HepG2 (cell line): ENCODE data around the gene MST1. TPM values are rescaled to one million over a fixed set of nuclear protein-coding genes. Genes with fewer than 3 reads are reported as not detected.

Experiments used
- BCLAF1 ChIP-seq: fragments of 450-650 bp; IDR thresholded peaks from 2 replicates; pipeline ENCODE4 v1.6.1; 2017; ENCODE audit warnings: mild to moderate bottlenecking
- CBFB ChIP-seq: sonication (generic); formaldehyde crosslinking; IDR thresholded peaks from 2 replicates; pipeline ENCODE4 v1.4.0; 2020; ENCODE audit warnings: missing genetic modification reagents
- CBX5 ChIP-seq: sonication (generic); formaldehyde crosslinking; IDR thresholded peaks from 2 replicates; pipeline ENCODE4 v1.4.0; 2020; ENCODE audit warnings: missing genetic modification reagents, borderline replicate concordance
- ETV6 ChIP-seq: sonication (generic); formaldehyde crosslinking; conservative IDR thresholded peaks from 2 replicates; pipeline ENCODE4 v1.4.0; 2020; ENCODE audit warnings: missing genetic modification reagents
- GTF2F1 ChIP-seq: fragments of 150-350 bp; IDR thresholded peaks from 2 replicates; pipeline ENCODE4 v1.6.1; 2014; ENCODE audit warnings: low read length
- HOXA9 ChIP-seq: sonication (generic); formaldehyde crosslinking; IDR thresholded peaks from 2 replicates; pipeline ENCODE4 v1.8.1; 2022; ENCODE audit warnings: missing genetic modification reagents, mild to moderate bottlenecking, moderate library complexity, borderline replicate concordance
- MED13 ChIP-seq: sonication (generic); formaldehyde crosslinking; IDR thresholded peaks from 2 replicates; pipeline ENCODE4 v1.5.0; 2020; ENCODE audit warnings: missing genetic modification reagents
- MTA1 ChIP-seq: sonication (generic); formaldehyde crosslinking; IDR thresholded peaks from 2 replicates; pipeline ENCODE4 v1.4.0; 2020; ENCODE audit warnings: missing genetic modification reagents, mild to moderate bottlenecking, borderline replicate concordance
- NCOA1 ChIP-seq: sonication (generic); formaldehyde crosslinking; IDR thresholded peaks from 2 replicates; pipeline ENCODE4 v1.9.0; 2021; ENCODE audit warnings: missing genetic modification reagents
- PHF8 ChIP-seq: sonication (generic); formaldehyde crosslinking; IDR thresholded peaks from 2 replicates; pipeline ENCODE4 v1.5.0; 2020; ENCODE audit warnings: missing genetic modification reagents
- RBFOX2 ChIP-seq: fragments of 200-400 bp; formaldehyde crosslinking; IDR thresholded peaks from 2 replicates; pipeline ENCODE4 v1.6.1; 2017; ENCODE audit warnings: low read depth, mild to moderate bottlenecking, low read length
- REL ChIP-seq: sonication (generic); formaldehyde crosslinking; conservative IDR thresholded peaks from 2 replicates; pipeline ENCODE4 v1.8.0; 2022; ENCODE audit warnings: mild to moderate bottlenecking, missing genetic modification reagents, moderate library complexity
- REPIN1 ChIP-seq: sonication (generic); formaldehyde crosslinking; IDR thresholded peaks from 2 replicates; pipeline ENCODE4 v1.8.0; 2022; ENCODE audit warnings: missing genetic modification reagents, low read depth, mild to moderate bottlenecking, borderline replicate concordance
- SP1 ChIP-seq, 2 experiments: fragments of 450-650 bp in 1 of 2; sonication (generic) in 1 of 2; formaldehyde crosslinking in 1 of 2; IDR thresholded peaks; 2 replicates each; pipeline versions ENCODE4 v1.4.0 to v1.6.1; 2016 to 2020; ENCODE audit warnings: missing genetic modification reagents in 1 of 2
- TAF1 ChIP-seq: sonication (generic); formaldehyde crosslinking; IDR thresholded peaks from 2 replicates; pipeline ENCODE4 v1.4.0; 2020; ENCODE audit warnings: missing genetic modification reagents
- TFE3 ChIP-seq: IDR thresholded peaks from 2 replicates; pipeline ENCODE4 v1.6.1; 2016
- ZBTB2 ChIP-seq: sonication (generic); formaldehyde crosslinking; IDR thresholded peaks from 2 replicates; pipeline ENCODE4 v1.8.0; 2022; ENCODE audit warnings: low read depth, missing genetic modification reagents
- ZNF124 ChIP-seq: sonication (generic); formaldehyde crosslinking; IDR thresholded peaks from 2 replicates; pipeline ENCODE4 v1.4.0; 2020; ENCODE audit warnings: missing genetic modification reagents
- ZNF138 ChIP-seq: sonication (generic); formaldehyde crosslinking; IDR thresholded peaks from 2 replicates; pipeline ENCODE4 v1.5.0; 2020; ENCODE audit warnings: mild to moderate bottlenecking, low read depth, missing genetic modification reagents
- ZNF160 ChIP-seq: sonication (generic); formaldehyde crosslinking; IDR thresholded peaks from 2 replicates; pipeline ENCODE4 v1.8.0; 2022; ENCODE audit warnings: mild to moderate bottlenecking, inconsistent platforms, missing genetic modification reagents
- ZNF180 ChIP-seq: sonication (generic); formaldehyde crosslinking; IDR thresholded peaks from 2 replicates; pipeline ENCODE4 v1.4.0; 2020; ENCODE audit warnings: low read depth, missing genetic modification reagents, borderline replicate concordance
- ZNF251 ChIP-seq: sonication (generic); formaldehyde crosslinking; IDR thresholded peaks from 2 replicates; pipeline ENCODE4 v1.9.0; 2021; ENCODE audit warnings: mild to moderate bottlenecking, missing genetic modification reagents
- ZNF253 ChIP-seq: sonication (generic); formaldehyde crosslinking; IDR thresholded peaks from 2 replicates; pipeline ENCODE4 v1.8.0; 2022; ENCODE audit warnings: mild to moderate bottlenecking, missing genetic modification reagents, borderline replicate concordance
- ZNF256 ChIP-seq: sonication (generic); formaldehyde crosslinking; conservative IDR thresholded peaks from 2 replicates; pipeline ENCODE4 v1.4.0; 2020; ENCODE audit warnings: missing genetic modification reagents
- ZNF337 ChIP-seq: sonication (generic); formaldehyde crosslinking; IDR thresholded peaks from 2 replicates; pipeline ENCODE4 v1.5.1; 2020; ENCODE audit warnings: missing genetic modification reagents, low read depth, mild to moderate bottlenecking, borderline replicate concordance
- ZNF737 ChIP-seq: sonication (generic); formaldehyde crosslinking; IDR thresholded peaks from 2 replicates; pipeline ENCODE4 v1.5.0; 2020; ENCODE audit warnings: missing genetic modification reagents, mild to moderate bottlenecking, borderline replicate concordance
- ZNF780A ChIP-seq: sonication (generic); formaldehyde crosslinking; IDR thresholded peaks from 2 replicates; pipeline ENCODE4 v1.8.0; 2022; ENCODE audit warnings: mild to moderate bottlenecking, missing genetic modification reagents, moderate library complexity
- ZSCAN29 ChIP-seq: sonication (generic); formaldehyde crosslinking; conservative IDR thresholded peaks from 2 replicates; pipeline ENCODE4 v1.4.0; 2020; ENCODE audit warnings: mild to moderate bottlenecking, missing genetic modification reagents
- polyA plus RNA-seq, 8 experiments: library from polyadenylated mRNA; depleted of rRNA in 3 of 8; stranded (reverse) in 7 of 8; unstranded in 1 of 8; fragments of >200 nt; fragmentation: Illumina TruSeq in 4 of 8; extraction: Trizol in 4 of 8; gene quantifications; 2 replicates each; pipeline versions ENCODE4 v1.2.1 to v1.2.3, GENCODE V29; 2011 to 2016; ENCODE audit warnings: low read depth in 4 of 8, missing spikeins in 1 of 8, mixed read lengths in 1 of 8; ENCODE audit not compliant: insufficient read depth in 1 of 8
- total RNA-seq, 5 experiments: library from RNA; depleted of rRNA; stranded (reverse); fragments of >200 nt; fragmentation: Illumina TruSeq; extraction: Trizol; gene quantifications; 2 replicates each; pipeline ENCODE4 v1.2.3, GENCODE V29; 2016; ENCODE audit warnings: low read depth in 1 of 5

MST1 gene
- total and polyA plus RNA-seq, 2 of the 13 experiments (the other 11 are each of a cell fraction or from before 2014, with no cell fraction given) = 189 to 452 TPM

GRCh38 chr3:49668414-49668797 is 20.9 kb downstream of the MST1 start (continued):
- TF ChIP-seq ZNF180 (CRISPR knock-in tag) (no peak), TFE3 (CRISPR knock-in tag) (peak; percentile 79), HOXA9 (CRISPR knock-in tag) (no peak), NCOA1 (CRISPR knock-in tag) (no peak), ZNF253 (CRISPR knock-in tag) (no peak), SP1 (IDR thresholded peaks at IDR 0.05) (no peak), SP1 (CRISPR knock-in tag; IDR thresholded peaks at IDR 0.05) (no peak), ZNF337 (CRISPR knock-in tag) (no peak), ZSCAN29 (CRISPR knock-in tag) (no peak), ZBTB2 (CRISPR knock-in tag) (no peak), ETV6 (CRISPR knock-in tag) (no peak), PHF8 (CRISPR knock-in tag) (0 out of 2 replicates have a peak, but pooled peaks have one; percentile 25), ZNF256 (no peak), MTA1 (CRISPR knock-in tag) (peak; percentile 79; the same call in 1 of the 2 replicates), REL (no peak), ZNF138 (CRISPR knock-in tag) (no peak), ZNF737 (CRISPR knock-in tag) (no peak), ZNF780A (no peak), BCLAF1 (no peak), TAF1 (CRISPR knock-in tag) (no peak; the same call in 1 of the 2 replicates), GTF2F1 (no peak), ZNF251 (CRISPR knock-in tag) (no peak), ZNF160 (0 out of 2 replicates have a peak, but pooled peaks have one; percentile 15), MED13 (CRISPR knock-in tag) (no peak), ZNF124 (CRISPR knock-in tag) (no peak), CBX5 (peak; percentile 87; the same call in 1 of the 2 replicates), CBFB (peak; percentile 35; the same call in 1 of the 2 replicates), RBFOX2 (no peak), REPIN1 (CRISPR knock-in tag) (peak; percentile 60; the same call in 1 of the 2 replicates)
